ENCODE results near the gene PIGC. TPM values are rescaled to one million over a fixed set of nuclear protein-coding genes. Genes with fewer than 3 reads are reported as not detected.

The PIGC gene
- total RNA-seq, 2 donors from 2014 or later, result 24.0 to 24.3 TPM

DNA sequence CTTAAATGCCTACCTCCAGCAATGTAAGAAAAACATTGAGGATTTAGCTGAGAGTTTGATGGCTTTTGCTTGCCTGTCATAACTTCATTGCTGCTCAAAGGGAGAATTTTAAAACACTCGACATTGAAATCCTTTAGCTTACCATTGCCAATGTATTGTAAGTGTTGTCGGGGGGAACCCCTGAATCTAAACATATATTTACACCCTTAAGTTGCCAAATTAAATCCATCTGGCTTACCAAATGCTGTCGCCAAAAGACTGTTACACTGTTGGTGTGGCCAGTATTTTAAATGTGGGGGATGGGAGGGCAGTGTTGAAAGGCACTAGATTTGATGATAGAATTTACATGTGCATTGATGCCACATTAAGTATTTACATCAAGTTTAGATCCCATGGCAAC lies 48.3 kb downstream of the PIGC start:
- no peak overlapping the region for H3K27ac Mint-ChIP-seq
- H3K9me3 Mint-ChIP-seq, result no peaks in the 10 kb centered on the region
- no peaks in the 10 kb centered on the region for H3K36me3 Mint-ChIP-seq (ENCODE audit: low read depth)
- Histone ChIP-seq H3K4me1 (ENCODE audit: control insufficient read depth, insufficient read depth, low read length) (no peaks in the 10 kb centered on the region), H3K9ac (ENCODE audit: extremely low read depth, low read length, poor library complexity, severe bottlenecking) (no peak overlapping the region), H3K27me3 (ENCODE audit: control insufficient read depth, insufficient read depth, low read length, poor library complexity, severe bottlenecking) (no peaks in the 10 kb centered on the region), H3K4me3 (ENCODE audit: low read length) (no peak overlapping the region), H3K27ac (ENCODE audit: low read depth, low read length) (no peak overlapping the region), H3K36me3 (ENCODE audit: control insufficient read depth, insufficient read depth, low read length) (no peaks in the 10 kb centered on the region), H3K9me3 (ENCODE audit: control insufficient read depth, low read length) (no peaks in the 10 kb centered on the region)
- H3K27me3 Mint-ChIP-seq (ENCODE audit: insufficient read depth), result no peaks in the 10 kb centered on the region
- no peak overlapping the region for H3K4me3 Mint-ChIP-seq
- TF ChIP-seq, protein P1, sequence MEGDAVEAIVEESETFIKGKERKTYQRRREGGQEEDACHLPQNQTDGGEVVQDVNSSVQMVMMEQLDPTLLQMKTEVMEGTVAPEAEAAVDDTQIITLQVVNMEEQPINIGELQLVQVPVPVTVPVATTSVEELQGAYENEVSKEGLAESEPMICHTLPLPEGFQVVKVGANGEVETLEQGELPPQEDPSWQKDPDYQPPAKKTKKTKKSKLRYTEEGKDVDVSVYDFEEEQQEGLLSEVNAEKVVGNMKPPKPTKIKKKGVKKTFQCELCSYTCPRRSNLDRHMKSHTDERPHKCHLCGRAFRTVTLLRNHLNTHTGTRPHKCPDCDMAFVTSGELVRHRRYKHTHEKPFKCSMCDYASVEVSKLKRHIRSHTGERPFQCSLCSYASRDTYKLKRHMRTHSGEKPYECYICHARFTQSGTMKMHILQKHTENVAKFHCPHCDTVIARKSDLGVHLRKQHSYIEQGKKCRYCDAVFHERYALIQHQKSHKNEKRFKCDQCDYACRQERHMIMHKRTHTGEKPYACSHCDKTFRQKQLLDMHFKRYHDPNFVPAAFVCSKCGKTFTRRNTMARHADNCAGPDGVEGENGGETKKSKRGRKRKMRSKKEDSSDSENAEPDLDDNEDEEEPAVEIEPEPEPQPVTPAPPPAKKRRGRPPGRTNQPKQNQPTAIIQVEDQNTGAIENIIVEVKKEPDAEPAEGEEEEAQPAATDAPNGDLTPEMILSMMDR (conservative IDR thresholded peaks at IDR 0.05), result no peak
- no peak for DNase-seq
- H3K4me1 Mint-ChIP-seq, result peaks cover 45% of the 10 kb centered on the region
- WGBS, 2 experiments (ENCODE audit: insufficient coverage in 1 of 2, insufficient read length in 1 of 2), result 93% methylated on average over 3 of the region's 3 CpGs; no CpG with 5 or more reads in 1 of the 2 experiments

DNA sequence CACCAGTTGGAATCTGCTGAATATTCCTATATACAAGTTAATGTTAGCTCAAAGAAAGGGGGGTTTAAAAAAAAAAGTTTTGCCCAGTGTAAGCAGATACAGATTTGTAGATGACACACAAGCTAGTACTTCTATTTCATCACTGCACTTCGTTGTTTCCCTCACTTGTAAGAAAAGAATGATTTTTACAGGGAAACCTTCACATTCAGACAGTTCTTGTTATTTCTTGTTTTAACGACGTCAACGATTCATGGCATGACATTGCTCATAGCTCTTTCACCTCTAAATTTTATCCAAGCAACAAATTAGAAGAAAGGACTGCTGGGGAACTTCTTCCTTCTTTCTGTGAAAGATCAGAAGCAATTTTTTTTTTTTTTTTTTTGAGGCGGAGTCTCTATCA lies 49.1 kb downstream of the PIGC start:
- no peaks in the 10 kb centered on the region for H3K36me3 Mint-ChIP-seq (ENCODE audit: low read depth)
- Histone ChIP-seq H3K9ac (ENCODE audit: extremely low read depth, low read length, poor library complexity, severe bottlenecking) (no peak overlapping the region), H3K4me1 (ENCODE audit: control insufficient read depth, insufficient read depth, low read length) (no peaks in the 10 kb centered on the region), H3K36me3 (ENCODE audit: control insufficient read depth, insufficient read depth, low read length) (no peaks in the 10 kb centered on the region), H3K4me3 (ENCODE audit: low read length) (no peak overlapping the region), H3K27ac (ENCODE audit: low read depth, low read length) (no peak overlapping the region), H3K27me3 (ENCODE audit: control insufficient read depth, insufficient read depth, low read length, poor library complexity, severe bottlenecking) (no peaks in the 10 kb centered on the region), H3K9me3 (ENCODE audit: control insufficient read depth, low read length) (no peaks in the 10 kb centered on the region)
- peaks cover 46% of the 10 kb centered on the region for H3K4me1 Mint-ChIP-seq
- H3K27me3 Mint-ChIP-seq (ENCODE audit: insufficient read depth), result no peaks in the 10 kb centered on the region
- TF ChIP-seq, protein P1 (conservative IDR thresholded peaks at IDR 0.05), result no peak
- DNase-seq, result no peak
- no peaks in the 10 kb centered on the region for H3K9me3 Mint-ChIP-seq
- H3K27ac Mint-ChIP-seq, result no peak overlapping the region
- WGBS, 2 experiments (ENCODE audit: insufficient coverage in 1 of 2, insufficient read length in 1 of 2), result 95 to 100% methylated on average over 4 to 5 of the region's 5 CpGs
- no peak overlapping the region for H3K4me3 Mint-ChIP-seq

DNA sequence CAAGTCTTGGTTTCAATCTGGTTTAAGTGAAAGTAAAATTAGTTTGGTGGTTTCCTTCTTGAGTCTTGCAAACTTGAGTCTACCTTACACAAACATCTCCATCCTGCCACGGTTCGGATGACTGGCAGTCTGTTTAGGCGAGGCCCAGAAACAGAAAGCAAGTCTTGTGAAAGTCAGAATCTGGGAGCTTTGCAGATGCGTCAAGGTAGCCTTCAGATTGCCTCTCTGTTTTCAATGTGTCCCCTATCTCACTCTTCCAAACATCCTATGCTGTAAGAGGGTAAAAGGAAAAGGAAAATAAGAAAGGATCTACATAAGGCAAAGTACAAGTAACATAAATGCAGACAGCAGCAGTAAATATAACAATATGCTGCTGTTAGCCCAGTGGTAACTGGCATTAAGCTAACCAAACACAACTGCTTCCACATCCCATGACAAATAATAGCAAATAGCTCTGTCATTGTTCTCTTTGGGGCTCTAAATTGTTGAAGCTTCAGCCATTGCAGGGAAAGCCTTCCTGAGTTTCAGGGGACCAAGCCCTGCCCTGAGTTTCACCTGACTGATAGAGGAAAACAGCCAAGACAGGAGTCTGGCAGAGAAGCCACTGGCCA lies 49.6 kb downstream of the PIGC start:
- no peaks in the 10 kb centered on the region for H3K4me1 ChIP-seq (ENCODE audit: control insufficient read depth, insufficient read depth, low read length)
- H3K27me3 Mint-ChIP-seq (ENCODE audit: insufficient read depth), result no peaks in the 10 kb centered on the region
- no peak for DNase-seq
- no peak overlapping the region for H3K4me3 Mint-ChIP-seq
- no peak overlapping the region for H3K9ac ChIP-seq (ENCODE audit: extremely low read depth, low read length, poor library complexity, severe bottlenecking)
- H3K27ac ChIP-seq (ENCODE audit: low read depth, low read length), result no peak overlapping the region
- H3K4me3 ChIP-seq (ENCODE audit: low read length), result no peak overlapping the region
- TF ChIP-seq, protein P1 (conservative IDR thresholded peaks at IDR 0.05), result no peak
- peak overlapping the region; percentile 74 for H3K27ac Mint-ChIP-seq
- no peaks in the 10 kb centered on the region for H3K36me3 ChIP-seq (ENCODE audit: control insufficient read depth, insufficient read depth, low read length)
- no peaks in the 10 kb centered on the region for H3K27me3 ChIP-seq (ENCODE audit: control insufficient read depth, insufficient read depth, low read length, poor library complexity, severe bottlenecking)
- WGBS, 2 experiments (ENCODE audit: insufficient coverage in 1 of 2, insufficient read length in 1 of 2), result 93 to 95% methylated on average over 3 to 4 of the region's 4 CpGs
- H3K36me3 Mint-ChIP-seq (ENCODE audit: low read depth), result no peaks in the 10 kb centered on the region
- H3K9me3 Mint-ChIP-seq, result no peaks in the 10 kb centered on the region
- no peaks in the 10 kb centered on the region for H3K9me3 ChIP-seq (ENCODE audit: control insufficient read depth, low read length)
- peaks cover 41% of the 10 kb centered on the region for H3K4me1 Mint-ChIP-seq
